ENCODE data around the gene LCAT.

- TF ChIP-seq CTCF (IDR thresholded peaks at IDR 0.05) (no peak), POLR2A (IDR thresholded peaks at IDR 0.05) (no peak)
These were observed 31.6 kb upstream of the LCAT start for GRCh38 chr16:67975321-67976105.
